ENCODE results near the gene MAN1A1. TPM values are rescaled to one million over a fixed set of nuclear protein-coding genes. Genes with fewer than 3 reads are reported as not detected.

The MAN1A1 gene
- total RNA-seq, 1 experiment from 2014 or later = 13.0 TPM

- no peak for DNase-seq (ENCODE audit: low read depth)
Observed at GRCh38 chr6:119273272-119274196, 76.0 kb downstream of the MAN1A1 start.

- DNase-seq (ENCODE audit: low read depth) = no peak
Observed at GRCh38 chr6:119270545-119270944, 79.0 kb downstream of the MAN1A1 start.

- no peak for DNase-seq (ENCODE audit: low read depth)
Observed at GRCh38 chr6:119269266-119270103, 80.1 kb downstream of the MAN1A1 start.

- DNase-seq (ENCODE audit: low read depth) = no peak
Observed at GRCh38 chr6:119267126-119267905, 82.2 kb downstream of the MAN1A1 start.

GRCh38 chr6:119264854-119265397 is 84.6 kb downstream of the MAN1A1 start:
- no peak for DNase-seq (ENCODE audit: low read depth)

GRCh38 chr6:119262612-119263011 is 86.9 kb downstream of the MAN1A1 start:
- DNase-seq (ENCODE audit: low read depth) = no peak

GRCh38 chr6:119261944-119262284 is 87.6 kb downstream of the MAN1A1 start:
- DNase-seq (ENCODE audit: low read depth) = no peak

- no peak for DNase-seq (ENCODE audit: low read depth)
Observed at GRCh38 chr6:119259027-119259426, 90.5 kb downstream of the MAN1A1 start.

- no peak for DNase-seq (ENCODE audit: low read depth)
Observed at GRCh38 chr6:119257726-119258125, 91.8 kb downstream of the MAN1A1 start.

- DNase-seq (ENCODE audit: low read depth) = no peak
Observed at GRCh38 chr6:119256978-119257462, 92.5 kb downstream of the MAN1A1 start.

- no peak for DNase-seq (ENCODE audit: low read depth)
Observed at GRCh38 chr6:119256392-119256791, 93.2 kb downstream of the MAN1A1 start.

GRCh38 chr6:119255492-119255891 is 94.1 kb downstream of the MAN1A1 start:
- no peak for DNase-seq (ENCODE audit: low read depth)

- DNase-seq (ENCODE audit: low read depth) = no peak
Observed at GRCh38 chr6:119250036-119250435, 99.5 kb downstream of the MAN1A1 start.

- DNase-seq (ENCODE audit: low read depth) = no peak
Observed at GRCh38 chr6:119249319-119249718, 100.2 kb downstream of the MAN1A1 start.

- DNase-seq (ENCODE audit: low read depth) = no peak
Observed at GRCh38 chr6:119247504-119247903, 102.1 kb downstream of the MAN1A1 start.

GRCh38 chr6:119243657-119244056 is 105.9 kb downstream of the MAN1A1 start:
- DNase-seq (ENCODE audit: low read depth) = no peak

GRCh38 chr6:119243037-119243436 is 106.5 kb downstream of the MAN1A1 start:
- no peak for DNase-seq (ENCODE audit: low read depth)

- no peak for DNase-seq (ENCODE audit: low read depth)
Observed at GRCh38 chr6:119241540-119242309, 107.8 kb downstream of the MAN1A1 start.

- DNase-seq (ENCODE audit: low read depth) = no peak
Observed at GRCh38 chr6:119241111-119241465, 108.5 kb downstream of the MAN1A1 start.

GRCh38 chr6:119240257-119241110 is 109.1 kb downstream of the MAN1A1 start:
- no peak for DNase-seq (ENCODE audit: low read depth)
